ENCODE results near the gene SMIM28. TPM values are rescaled to one million over a fixed set of nuclear protein-coding genes. Genes with fewer than 3 reads are reported as not detected.
"Not testable (repeated sequence)": the region's sequence is repeated elsewhere in the genome, so short reads cannot be mapped to it uniquely, and the experiment has no call there.

The SMIM28 gene
- total RNA-seq, 1 donor from 2014 or later, result not detected

DNA sequence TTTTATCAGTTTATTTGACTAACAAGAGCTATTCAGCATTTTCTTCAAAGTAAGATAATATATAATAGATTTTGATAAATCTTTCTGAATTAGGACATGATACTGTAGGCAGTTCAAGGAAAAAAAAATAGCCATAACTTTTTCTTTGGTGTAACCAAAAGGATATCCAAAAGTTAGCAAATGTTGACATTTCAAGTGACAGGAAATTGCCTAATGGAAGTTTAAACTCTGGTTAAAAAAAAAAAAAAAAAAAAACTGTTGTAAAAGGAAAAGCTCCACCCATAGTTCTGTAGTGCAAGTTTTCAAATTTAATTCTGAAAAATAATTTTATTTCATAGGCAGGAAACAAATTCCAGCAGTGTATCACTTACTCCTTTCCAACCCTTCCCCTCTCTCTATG, 45.2 kb downstream of the SMIM28 start:
- intact Hi-C loops (cut with DNase I), result loop anchor here (10.0 kb wide), 1 partner anchor 342 kb away; no protein-coding TSS in a partner anchor
- DNase-seq (no peak), ATAC-seq (ENCODE audit: poor library complexity) (no peak)

DNA sequence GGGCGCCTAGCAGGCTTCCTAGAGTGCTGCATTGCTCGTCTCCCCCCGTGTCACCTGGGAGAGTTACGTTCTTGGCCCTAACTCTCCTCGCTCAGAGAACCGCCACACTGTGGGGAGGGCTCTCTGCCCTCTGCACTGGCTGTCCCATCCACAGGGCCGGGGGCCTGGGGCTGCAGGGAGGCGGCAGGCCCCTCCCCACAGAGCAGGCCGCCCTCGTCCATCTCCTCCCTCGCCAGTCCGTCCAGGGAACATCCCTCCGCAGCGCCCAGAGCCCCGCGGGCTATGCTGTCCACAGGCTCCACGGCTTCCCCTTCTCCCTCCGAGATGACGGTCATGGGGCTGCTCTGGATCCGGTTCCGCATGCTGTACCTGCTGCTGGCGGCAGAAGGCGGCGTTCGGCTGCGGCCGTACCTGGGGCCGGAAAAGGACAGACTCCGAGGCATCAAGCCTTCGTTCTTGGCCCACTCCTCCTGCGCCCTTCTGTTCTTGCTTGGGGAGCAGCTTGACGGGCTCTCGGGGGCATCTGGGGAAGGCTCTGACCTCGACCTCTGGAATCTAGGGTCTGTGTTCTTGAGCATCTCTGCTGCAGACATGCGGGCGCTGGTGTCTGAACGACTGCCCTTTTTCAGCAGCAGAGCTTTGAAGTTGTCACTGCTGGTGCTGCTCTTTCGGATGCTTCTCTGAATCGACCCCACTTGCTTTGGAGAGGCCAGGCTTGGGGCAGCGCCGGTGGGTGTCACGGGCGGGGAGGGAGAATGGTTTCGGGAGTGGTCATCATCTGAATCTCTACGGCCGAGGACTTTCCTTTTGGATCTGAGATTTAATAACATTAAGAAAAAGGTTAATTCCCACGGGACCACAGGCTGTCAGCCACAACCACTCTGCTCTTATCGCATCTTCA, 46.5 kb downstream of the SMIM28 start:
- DNase-seq, result no peak
- intact Hi-C loops (cut with DNase I), result loop anchor here (10.0 kb wide), 1 partner anchor 341 kb away; no protein-coding TSS in a partner anchor
- no peak for ATAC-seq (ENCODE audit: poor library complexity)

DNA sequence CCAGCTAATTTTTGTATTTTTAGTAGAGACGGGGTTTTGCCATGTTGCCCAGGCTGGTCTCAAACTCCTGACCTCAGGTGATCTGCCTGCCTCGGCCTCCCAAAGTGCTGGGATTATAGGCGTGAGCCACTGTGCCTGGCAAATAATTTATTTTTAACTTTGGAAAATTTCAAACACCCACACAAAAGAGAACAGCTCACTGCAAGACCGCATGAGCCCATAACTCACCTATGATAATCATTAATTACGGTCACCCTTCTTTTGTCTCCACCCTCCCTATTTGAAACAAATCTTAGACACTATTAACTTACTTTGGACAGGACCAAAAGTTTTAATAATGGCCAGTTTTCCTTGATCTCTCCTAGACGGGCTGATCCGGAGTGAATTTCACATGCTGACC, 47.6 kb downstream of the SMIM28 start:
- ATAC-seq (ENCODE audit: poor library complexity); DNase-seq: not testable (repeated sequence)
- intact Hi-C loops (cut with DNase I), result loop anchor here (5.0 to 10.0 kb wide), 2 partner anchors 87 to 340 kb away; no protein-coding TSS in a partner anchor

DNA sequence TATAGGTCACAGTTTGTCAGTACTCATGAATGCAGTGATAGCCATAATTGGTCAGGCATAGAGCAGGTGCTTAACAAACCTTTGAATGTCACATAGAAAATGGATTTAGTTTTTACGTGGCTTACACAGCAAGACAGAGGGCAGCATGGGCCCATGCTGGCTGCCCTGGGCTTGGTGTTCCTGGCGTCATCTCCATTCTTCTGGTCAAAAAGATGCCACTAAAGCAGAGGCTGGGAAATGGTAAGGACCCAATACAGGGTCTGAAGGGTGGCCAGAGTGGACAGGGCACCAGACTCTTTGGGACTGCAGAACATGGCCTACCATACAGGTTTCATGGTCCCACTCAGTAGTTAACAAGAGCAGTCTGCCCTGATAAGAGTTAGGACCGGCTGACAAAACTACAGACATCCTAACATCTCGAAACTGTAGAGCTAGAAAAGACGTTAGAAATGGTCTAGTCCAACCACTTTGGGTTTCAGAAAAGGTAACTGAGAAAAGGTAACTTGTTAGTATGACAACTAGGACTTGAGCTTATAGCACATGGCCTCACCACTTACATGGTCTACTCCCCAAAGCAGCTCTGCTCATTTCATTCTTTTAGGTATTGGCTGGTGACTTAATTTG, 48.9 kb downstream of the SMIM28 start:
- ATAC-seq (ENCODE audit: poor library complexity) (no peak), DNase-seq (no peak)

DNA sequence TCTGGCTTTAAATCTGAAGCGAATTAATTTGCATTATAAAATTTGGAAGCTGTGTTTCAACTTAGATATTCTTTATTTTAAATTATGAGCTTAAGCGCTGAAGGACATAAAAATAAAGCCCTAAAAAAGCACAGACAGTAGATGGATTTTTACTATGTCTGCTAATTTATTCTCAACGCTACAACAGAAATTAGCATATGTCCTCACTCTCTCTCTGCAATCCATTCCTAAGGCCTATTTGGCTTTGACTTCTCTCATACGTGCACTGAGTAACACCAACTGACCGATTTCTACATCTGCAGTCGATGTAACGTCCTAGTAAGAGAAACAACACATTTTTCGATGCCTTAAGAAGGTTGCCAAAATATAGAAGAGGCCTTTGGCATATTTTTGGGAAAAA, 50.0 kb downstream of the SMIM28 start:
- ATAC-seq (ENCODE audit: poor library complexity) (peak; percentile 32), DNase-seq (no peak)
- intact Hi-C loops (cut with DNase I), result loop anchor here (2.0 to 10.0 kb wide), 3 partner anchors 85 to 337 kb away; no protein-coding TSS in a partner anchor

More for the DNA sequence above, 48.9 kb downstream of the SMIM28 start:
- intact Hi-C loops (cut with DNase I), result loop anchor here (5.0 to 10.0 kb wide), 2 partner anchors 86 to 338 kb away; no protein-coding TSS in a partner anchor

DNA sequence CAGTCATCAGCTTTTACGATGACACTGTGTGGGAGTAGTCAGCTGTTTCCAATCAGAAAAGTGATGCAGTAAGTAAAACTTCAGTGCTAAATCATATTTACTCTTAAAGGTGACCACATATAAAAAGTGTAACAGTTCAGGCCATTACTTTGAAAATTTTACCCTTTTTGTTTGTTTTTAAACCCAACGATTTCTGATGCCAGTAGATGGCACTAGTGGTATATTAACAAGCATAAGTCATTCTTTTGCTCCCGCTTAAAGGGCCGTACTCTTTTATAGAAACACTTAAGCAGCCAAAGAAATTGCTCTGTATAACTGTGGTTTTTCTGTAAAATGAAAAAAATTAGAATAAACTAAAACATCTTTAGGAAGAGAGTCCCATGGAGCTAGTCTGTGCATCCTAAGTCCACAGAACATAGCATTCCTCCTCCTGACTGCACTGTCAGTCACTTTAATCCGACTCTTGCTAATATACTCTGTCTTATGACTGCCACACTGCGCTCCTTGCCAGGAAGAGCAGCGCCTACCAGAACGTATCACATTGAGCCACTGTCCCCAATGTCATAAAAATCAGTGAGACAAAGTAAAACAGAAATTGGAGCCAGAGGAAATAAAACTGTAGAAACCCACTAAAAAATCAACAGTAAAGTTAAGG, 51.4 kb downstream of the SMIM28 start:
- no peak for DNase-seq
- intact Hi-C loops (cut with DNase I), result loop anchor here (2.0 to 10.0 kb wide), 3 partner anchors 83 to 336 kb away; no protein-coding TSS in a partner anchor

DNA sequence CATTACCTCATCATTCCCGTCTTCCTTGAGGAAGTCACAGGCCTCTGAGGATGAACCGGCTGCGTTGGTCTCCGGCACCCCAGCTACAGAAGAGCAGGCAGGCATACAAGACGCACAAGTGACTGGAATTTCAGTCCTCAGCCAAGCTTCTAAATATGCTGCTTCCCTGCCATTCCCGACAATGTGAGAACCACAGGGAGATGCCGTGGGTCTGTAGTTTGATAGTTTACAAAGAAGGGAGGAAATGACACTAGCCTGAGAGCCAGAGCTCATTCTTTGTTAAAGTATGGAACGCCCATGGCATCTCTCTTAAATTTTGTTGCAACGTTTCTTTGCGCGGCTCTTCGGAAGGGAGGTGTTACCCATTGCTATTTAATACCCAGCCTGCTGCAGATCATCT, 52.1 kb downstream of the SMIM28 start:
- ATAC-seq (ENCODE audit: poor library complexity), result peak; percentile 31
- intact Hi-C loops (cut with DNase I), result loop anchor here (2.0 to 10.0 kb wide), 3 partner anchors 83 to 335 kb away; no protein-coding TSS in a partner anchor
- no peak for DNase-seq

More for the DNA sequence above, 51.4 kb downstream of the SMIM28 start:
- peak; percentile 56 for ATAC-seq (ENCODE audit: poor library complexity)

DNA sequence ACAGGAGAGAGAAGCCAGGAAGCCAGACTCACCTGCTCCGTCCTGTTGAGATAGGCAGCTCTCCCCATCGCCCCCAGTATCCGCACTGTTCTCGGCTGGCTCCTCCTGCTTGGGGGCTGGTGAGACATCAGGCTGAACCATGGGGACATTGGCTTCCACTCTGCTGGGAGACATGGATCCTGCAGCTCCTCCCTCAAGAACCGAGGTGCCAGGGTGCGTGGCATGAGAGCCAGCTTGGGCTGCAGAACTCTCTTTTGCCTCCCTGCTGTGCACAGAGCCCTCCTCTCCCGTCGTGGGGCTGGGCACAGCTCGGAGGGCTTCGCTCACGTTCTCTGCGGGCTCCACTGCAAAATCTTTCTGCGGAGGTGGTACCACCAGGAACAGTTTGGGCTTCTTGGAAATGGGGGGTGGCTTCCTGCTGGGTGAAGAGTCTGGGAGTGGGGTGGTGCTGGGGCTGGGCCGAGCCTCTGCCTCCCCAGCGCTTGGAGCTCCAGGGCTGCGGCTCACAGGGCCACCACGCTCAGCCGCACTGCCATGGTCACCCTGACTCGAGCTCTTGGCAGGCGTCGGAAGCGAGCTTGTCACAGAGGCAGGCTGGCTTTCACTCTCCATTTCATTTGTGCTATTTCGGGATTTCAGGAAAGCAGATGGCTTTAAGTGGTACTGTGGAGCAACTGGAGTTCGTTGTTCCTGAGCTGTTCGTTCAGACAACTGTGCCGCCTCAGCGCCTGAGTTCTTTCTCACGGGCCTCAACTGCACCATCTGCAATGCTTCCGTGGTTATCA, 52.8 kb downstream of the SMIM28 start:
- DNase-seq (peak; percentile 72), ATAC-seq (ENCODE audit: poor library complexity) (peak; percentile 77)
- intact Hi-C loops (cut with DNase I), result no loop called here

DNA sequence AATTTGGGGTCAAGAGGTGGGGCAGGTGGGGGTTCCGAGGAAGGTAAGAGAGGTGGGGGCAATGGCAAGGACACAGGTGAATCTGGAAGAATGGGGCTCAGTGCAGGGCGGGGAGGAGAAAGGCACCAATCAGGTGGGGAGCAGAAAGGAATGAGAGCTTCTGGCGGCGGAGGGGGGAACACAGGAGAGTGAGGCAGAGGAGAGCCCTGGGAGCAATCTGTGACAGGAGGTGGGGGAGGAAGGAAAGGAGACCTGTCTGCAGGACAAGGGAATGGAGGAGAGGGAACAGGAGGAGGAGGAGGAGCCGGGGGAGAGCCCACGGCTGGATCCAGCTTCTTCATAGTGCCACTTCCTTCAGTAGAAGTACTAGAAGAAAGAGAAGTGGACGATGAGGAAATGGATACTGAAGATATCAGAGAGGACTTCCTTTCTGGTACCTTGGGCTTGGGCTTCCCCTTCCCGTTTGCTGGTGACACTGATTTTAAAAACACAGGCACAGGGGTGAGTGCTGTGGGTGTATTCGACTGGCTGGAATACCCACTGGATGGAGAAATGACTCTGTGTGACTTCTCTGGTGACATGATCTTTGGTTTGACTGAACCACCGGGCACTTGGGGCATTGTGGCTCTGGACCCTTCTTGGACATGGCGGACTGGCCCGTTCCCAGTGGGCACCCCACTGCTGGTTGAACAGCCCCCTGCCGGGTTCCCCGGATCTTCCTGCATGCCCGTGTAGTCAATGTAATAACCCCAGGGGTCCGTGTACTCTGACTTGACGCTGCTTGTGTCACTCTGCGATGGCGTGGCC, 53.8 kb downstream of the SMIM28 start:
- DNase-seq (no peak), ATAC-seq (ENCODE audit: poor library complexity) (no peak)
- intact Hi-C loops (cut with DNase I), result no loop called here

DNA sequence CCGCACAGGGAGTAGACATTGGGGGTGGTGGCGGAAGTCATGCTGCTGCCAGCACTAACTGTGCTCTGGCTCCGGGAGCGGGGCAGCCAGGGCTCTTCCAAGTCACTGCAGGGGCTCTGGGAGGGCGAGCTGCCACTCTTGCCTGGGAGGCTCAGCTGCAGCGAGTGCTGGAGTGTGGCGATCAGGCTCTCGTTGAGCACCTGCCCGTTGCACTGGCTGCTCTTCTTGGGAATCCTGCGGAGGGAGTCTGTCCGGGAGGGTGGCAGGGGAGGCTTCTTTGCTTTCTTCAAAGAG, 54.3 kb downstream of the SMIM28 start:
- ATAC-seq (ENCODE audit: poor library complexity) (no peak), DNase-seq (no peak)
- intact Hi-C loops (cut with DNase I), result no loop called here

Other genes with a start within 250 kb of the SMIM28 start
- 0.86 TPM for gene ARFGEF3, start 216.0 kb upstream of the SMIM28 start, total RNA-seq
- gene PBOV1, start 159.4 kb upstream of the SMIM28 start, total RNA-seq, result not detected
- 87.4 TPM for gene HEBP2, start 26.3 kb downstream of the SMIM28 start, total RNA-seq
- gene NHSL1, start 121.6 kb downstream of the SMIM28 start, total RNA-seq, result 44.2 TPM